HG02588 (cell line): ENCODE results near the gene PCDHGB3.
"Not testable (repeated sequence)": the region's sequence is repeated elsewhere in the genome, so short reads cannot be mapped to it uniquely, and the experiment has no call there.

Experiments
- ATAC-seq: cut with Tn5 transposase; IDR thresholded peaks from one replicate; pipeline ENCODE4 v1.9.1; 2021; ENCODE audit warnings: mild to moderate bottlenecking, moderate library complexity; ENCODE audit not compliant: unreplicated experiment

PCDHGB3 gene

DNA sequence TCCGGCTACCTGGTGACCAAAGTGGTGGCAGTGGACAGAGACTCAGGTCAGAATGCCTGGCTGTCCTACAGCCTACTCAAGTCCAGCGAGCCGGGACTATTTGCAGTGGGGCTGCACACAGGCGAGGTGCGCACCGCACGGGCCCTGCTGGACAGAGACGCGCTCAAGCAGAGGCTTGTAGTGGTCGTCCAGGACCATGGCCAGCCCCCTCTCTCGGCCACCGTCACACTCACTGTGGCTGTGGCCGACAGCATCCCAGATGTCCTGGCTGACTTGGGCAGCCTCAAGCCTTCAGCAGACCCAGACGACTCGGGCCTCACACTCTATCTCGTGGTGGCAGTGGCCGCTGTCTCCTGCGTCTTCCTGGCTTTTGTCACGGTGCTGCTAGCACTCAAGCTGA, 13.1 kb upstream of the PCDHGB3 start:
- ATAC-seq: no peak

DNA sequence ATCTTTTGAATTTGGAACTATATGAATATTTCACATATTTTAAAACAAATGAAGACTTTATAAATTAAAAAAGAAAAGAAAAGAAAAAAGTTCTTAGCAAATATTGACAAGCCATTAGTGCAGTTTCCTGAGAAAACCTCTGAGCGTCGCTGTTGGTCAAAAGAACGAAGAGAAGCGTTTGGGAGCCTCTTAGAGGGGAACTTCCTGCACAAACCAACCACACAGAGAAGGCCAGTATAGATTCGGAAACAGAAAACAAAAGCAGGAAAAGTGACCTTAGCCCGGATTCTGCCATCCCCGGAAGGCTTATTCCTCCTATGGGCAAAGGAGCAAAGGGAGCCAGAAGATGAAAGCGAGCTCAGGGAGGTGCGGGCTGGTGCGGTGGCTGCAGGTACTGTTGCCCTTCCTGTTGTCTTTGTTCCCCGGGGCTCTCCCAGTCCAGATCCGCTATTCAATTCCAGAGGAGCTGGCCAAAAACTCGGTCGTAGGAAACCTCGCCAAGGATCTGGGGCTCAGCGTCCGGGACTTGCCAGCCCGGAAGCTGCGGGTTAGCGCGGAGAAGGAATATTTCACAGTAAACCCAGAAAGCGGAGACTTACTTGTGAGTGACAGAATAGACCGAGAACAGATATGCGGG, 10.1 kb upstream of the PCDHGB3 start, which contains the start of gene PCDHGB2:
TSS of gene PCDHGB2 (plus strand) at position 205 of the 637 bp plus-strand sequence. CDS start at position 347, 142 bp downstream.
- ATAC-seq: peak; percentile 46

GRCh38 chr5:141360685-141361084, 9.4 kb upstream of the PCDHGB3 start:
- ATAC-seq: no peak

DNA sequence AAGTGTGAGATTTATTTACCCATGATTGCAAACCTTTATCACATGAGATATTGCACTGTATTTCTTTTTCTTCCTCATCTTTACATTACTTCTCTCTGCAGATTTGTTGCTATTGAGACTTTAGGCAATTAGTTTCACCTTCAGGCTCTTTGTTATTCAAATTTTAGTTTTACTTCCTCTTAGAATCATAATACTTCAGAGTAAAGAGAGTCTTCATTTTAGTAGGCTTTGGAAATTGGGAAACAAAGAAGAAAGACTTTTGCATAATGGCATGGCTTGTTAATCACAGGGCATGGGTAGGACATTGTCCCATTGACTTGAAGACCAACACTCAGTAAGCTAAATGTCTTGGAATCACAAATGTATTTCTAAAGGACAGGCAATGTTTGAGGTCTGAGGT, 7.3 kb upstream of the PCDHGB3 start:
- no peak for ATAC-seq

DNA sequence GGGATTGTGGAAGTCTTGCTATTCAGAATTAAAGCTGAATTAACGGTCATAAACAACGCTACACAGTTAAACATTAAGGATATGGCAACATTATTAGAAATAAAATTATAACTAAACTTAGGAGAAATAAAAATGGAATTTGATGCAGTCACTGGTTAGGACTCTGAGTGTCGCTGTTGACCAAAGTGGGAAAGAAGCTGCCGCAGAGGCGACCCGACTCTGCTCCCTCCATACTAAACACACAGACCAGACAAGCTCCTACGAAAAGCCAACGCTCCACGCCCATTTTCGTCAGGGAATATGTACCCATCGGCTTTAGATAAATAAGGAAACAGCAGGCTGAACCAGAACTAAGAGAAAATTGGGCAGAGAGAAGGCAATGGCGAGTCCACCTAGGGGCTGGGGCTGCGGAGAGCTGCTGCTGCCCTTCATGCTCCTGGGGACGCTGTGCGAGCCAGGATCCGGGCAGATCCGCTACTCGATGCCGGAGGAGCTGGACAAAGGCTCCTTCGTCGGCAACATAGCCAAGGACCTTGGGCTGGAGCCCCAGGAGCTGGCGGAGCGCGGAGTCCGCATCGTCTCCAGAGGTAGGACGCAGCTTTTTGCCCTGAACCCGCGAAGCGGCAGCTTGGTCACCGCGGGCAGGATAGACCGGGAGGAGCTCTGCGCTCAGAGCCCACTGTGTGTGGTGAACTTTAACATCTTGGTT, 5.9 kb upstream of the PCDHGB3 start, which contains the start of gene PCDHGA5:
TSS of gene PCDHGA5 (plus strand) at position 211 of the 709 bp plus-strand sequence. CDS start at position 380, 169 bp downstream.
- ATAC-seq: no peak

DNA sequence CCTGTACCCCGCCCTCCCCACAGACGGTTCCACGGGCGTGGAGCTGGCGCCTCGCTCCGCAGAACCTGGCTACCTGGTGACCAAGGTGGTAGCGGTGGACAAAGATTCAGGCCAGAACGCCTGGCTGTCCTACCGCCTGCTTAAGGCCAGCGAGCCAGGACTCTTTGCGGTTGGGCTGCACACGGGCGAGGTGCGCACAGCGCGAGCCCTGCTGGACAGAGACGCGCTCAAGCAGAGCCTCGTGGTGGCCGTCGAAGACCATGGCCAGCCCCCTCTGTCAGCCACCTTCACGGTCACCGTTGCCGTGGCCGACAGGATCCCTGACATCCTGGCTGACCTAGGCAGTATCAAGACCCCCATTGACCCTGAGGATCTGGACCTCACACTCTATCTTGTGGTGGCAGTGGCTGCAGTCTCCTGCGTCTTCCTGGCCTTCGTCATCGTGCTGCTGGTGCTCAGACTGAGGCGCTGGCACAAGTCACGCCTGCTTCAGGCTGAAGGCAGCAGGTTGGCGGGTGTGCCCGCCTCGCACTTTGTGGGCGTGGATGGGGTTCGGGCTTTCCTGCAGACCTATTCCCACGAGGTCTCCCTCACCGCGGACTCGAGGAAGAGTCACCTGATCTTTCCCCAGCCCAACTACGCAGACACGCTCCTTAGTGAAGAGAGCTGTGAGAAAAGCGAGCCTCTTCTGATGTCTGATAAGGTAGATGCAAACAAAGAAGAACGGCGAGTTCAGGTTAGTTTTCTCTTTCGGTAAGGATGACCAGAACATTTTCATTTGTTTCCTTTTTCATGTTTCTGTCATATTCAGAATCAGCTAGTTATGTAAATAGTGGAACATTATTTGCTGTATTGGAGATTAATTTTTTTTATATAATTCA, 3.8 kb upstream of the PCDHGB3 start:
- no peak for ATAC-seq

GRCh38 chr5:141371572-141372475, 1.8 kb downstream of the PCDHGB3 start:
- ATAC-seq: no peak

DNA sequence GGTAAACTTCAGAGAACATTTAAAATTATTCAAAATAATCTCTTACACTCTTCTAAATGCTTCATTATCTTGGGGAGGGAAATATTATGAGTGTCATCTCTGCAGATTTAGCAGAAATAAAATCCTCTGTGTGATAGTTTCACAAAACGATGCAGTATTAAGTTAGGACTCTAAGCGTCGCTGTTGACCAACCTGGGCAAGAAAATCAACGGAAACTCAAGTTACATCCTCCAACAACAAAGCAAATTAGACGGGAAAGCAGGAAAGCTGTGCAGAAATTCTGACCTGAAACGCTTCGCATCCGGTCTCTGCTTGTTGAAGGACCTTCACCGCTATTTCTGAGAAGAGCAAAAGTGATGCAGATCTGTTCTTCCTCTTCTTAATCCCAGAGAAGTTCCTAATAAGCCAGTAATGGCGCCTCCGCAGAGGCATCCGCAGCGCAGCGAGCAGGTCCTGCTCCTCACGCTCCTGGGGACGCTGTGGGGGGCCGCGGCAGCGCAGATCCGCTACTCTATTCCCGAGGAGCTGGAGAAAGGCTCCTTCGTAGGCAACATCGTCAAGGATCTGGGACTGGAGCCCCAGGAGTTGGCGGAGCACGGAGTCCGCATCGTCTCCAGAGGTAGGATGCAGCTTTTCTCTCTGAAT, 3.8 kb downstream of the PCDHGB3 start, which contains the start of gene PCDHGA6:
TSS of gene PCDHGA6 (plus strand) at position 219 of the 645 bp plus-strand sequence. CDS start at position 412, 193 bp downstream.
- no peak for ATAC-seq

DNA sequence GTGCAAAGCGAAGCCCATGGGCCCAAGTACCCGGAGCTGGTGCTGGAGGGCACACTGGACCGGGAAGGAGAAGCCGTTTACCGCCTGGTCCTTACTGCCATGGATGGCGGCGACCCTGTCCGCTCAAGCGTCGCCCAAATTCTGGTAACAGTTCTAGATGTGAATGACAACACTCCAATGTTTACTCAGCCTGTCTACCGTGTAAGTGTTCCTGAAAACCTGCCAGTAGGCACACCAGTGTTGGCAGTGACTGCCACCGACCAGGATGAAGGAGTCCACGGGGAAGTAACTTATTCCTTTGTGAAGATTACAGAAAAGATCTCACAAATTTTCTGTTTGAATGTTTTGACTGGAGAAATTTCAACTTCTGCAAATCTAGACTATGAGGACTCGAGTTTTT, 4.6 kb downstream of the PCDHGB3 start:
- ATAC-seq: no peak

GRCh38 chr5:141375444-141376155, 5.6 kb downstream of the PCDHGB3 start:
- ATAC-seq: not testable (repeated sequence)

GRCh38 chr5:141382469-141383294, 12.6 kb downstream of the PCDHGB3 start, which contains the start of gene PCDHGA7:
TSS of gene PCDHGA7 (plus strand) at chr5:141382742. CDS start at chr5:141382900, 158 bp downstream.
- no peak for ATAC-seq

DNA sequence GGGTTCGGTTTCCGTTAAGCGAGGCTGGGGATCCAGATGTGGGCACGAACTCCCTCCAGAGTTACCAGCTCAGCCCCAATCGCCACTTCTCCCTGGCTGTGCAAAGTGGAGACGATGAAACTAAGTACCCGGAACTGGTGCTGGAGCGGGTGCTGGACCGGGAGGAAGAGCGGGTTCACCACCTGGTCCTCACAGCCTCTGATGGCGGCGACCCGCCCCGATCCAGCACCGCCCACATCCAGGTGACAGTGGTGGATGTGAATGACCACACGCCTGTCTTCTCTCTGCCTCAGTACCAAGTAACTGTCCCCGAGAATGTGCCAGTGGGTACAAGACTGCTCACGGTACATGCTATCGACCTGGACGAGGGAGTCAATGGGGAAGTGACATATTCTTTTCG, 13.3 kb downstream of the PCDHGB3 start:
- no peak for ATAC-seq

- ATAC-seq: no peak
These were observed 14.6 kb downstream of the PCDHGB3 start for GRCh38 chr5:141384471-141385267.

DNA sequence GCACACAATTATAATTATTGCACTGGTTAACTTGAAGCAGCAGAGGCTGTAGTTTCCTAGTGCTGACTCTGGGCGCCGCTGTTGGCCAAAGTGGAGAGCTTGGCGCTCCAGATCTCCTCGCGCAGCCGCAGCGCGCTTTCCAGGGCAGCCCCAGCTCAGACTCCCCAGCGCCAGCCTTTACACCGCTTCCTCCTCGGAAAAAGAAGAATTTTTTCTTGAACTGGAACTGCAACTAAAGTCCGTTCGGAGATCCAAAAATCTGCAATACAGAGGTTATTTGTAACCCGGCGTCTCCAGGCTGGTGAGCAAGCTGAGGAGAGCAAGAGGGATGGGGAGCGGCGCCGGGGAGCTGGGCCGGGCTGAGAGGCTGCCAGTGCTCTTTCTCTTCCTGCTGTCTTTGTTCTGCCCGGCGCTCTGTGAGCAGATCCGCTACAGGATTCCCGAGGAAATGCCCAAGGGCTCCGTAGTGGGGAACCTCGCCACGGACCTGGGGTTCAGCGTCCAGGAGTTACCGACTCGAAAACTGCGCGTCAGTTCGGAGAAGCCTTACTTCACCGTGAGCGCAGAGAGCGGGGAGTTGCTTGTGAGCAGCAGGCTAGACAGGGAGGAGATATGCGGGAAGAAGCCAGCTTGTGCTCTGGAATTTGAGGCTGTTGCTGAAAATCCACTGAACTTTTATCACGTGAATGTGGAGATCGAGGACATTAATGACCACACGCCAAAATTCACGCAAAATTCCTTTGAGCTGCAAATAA, 17.7 kb downstream of the PCDHGB3 start, which contains the start of gene PCDHGB4:
TSS of gene PCDHGB4 (plus strand) at position 142 of the 755 bp plus-strand sequence. CDS start at position 329, 187 bp downstream.
- ATAC-seq: peak; percentile 69

DNA sequence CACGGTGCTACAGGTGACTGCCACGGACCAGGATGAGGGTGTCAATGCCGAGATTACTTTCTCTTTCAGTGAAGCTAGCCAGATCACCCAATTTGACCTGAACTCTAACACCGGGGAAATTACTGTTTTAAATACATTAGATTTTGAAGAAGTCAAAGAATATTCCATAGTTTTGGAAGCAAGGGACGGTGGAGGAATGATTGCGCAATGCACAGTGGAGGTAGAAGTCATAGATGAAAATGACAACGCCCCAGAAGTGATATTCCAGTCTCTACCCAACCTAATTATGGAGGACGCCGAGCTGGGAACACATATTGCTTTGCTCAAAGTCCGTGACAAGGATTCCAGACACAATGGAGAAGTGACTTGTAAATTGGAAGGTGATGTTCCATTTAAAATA, 18.6 kb downstream of the PCDHGB3 start:
- ATAC-seq: no peak
